Measurements from ENCODE around the gene LRRC8D.

LRRC8D gene

GRCh38 chr1:89972024-89972423 lies 151.2 kb downstream of the LRRC8D start:
- Histone ChIP-seq H3K27me3 (replicated peaks; ENCODE audit: control insufficient read depth, insufficient read depth, low read length) (no peaks in the 10 kb centered on the region), H3K4me3 (replicated peaks; ENCODE audit: low read depth, low read length) (no peak overlapping the region), H3K36me3 (ENCODE audit: control insufficient read depth, insufficient read depth, low read length) (no peaks in the 10 kb centered on the region)
- DNase-seq (ENCODE audit: extremely low read depth, insufficient read length) = no peak
- TF ChIP-seq, protein P1, sequence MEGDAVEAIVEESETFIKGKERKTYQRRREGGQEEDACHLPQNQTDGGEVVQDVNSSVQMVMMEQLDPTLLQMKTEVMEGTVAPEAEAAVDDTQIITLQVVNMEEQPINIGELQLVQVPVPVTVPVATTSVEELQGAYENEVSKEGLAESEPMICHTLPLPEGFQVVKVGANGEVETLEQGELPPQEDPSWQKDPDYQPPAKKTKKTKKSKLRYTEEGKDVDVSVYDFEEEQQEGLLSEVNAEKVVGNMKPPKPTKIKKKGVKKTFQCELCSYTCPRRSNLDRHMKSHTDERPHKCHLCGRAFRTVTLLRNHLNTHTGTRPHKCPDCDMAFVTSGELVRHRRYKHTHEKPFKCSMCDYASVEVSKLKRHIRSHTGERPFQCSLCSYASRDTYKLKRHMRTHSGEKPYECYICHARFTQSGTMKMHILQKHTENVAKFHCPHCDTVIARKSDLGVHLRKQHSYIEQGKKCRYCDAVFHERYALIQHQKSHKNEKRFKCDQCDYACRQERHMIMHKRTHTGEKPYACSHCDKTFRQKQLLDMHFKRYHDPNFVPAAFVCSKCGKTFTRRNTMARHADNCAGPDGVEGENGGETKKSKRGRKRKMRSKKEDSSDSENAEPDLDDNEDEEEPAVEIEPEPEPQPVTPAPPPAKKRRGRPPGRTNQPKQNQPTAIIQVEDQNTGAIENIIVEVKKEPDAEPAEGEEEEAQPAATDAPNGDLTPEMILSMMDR (IDR thresholded peaks at IDR 0.05; ENCODE audit: insufficient read depth, low read length, poor library complexity, severe bottlenecking) = no peak

- H3K36me3 ChIP-seq (ENCODE audit: control insufficient read depth, insufficient read depth, low read length) = no peaks in the 10 kb centered on the region
- TF ChIP-seq, protein P1 (IDR thresholded peaks at IDR 0.05; ENCODE audit: insufficient read depth, low read length, poor library complexity, severe bottlenecking) = no peak
- no peak overlapping the region for H3K4me3 ChIP-seq (replicated peaks; ENCODE audit: low read depth, low read length)
- H3K27me3 ChIP-seq (replicated peaks; ENCODE audit: control insufficient read depth, insufficient read depth, low read length) = no peaks in the 10 kb centered on the region
- DNase-seq (ENCODE audit: extremely low read depth, insufficient read length) = no peak
Measured at GRCh38 chr1:89973471-89974127, 152.8 kb downstream of the LRRC8D start.

GRCh38 chr1:89974256-89974655 lies 153.4 kb downstream of the LRRC8D start:
- H3K4me3 ChIP-seq (replicated peaks; ENCODE audit: low read depth, low read length) = no peak overlapping the region
- H3K36me3 ChIP-seq (ENCODE audit: control insufficient read depth, insufficient read depth, low read length) = no peaks in the 10 kb centered on the region
- TF ChIP-seq, protein P1 (IDR thresholded peaks at IDR 0.05; ENCODE audit: insufficient read depth, low read length, poor library complexity, severe bottlenecking) = no peak
- no peaks in the 10 kb centered on the region for H3K27me3 ChIP-seq (replicated peaks; ENCODE audit: control insufficient read depth, insufficient read depth, low read length)
- DNase-seq (ENCODE audit: extremely low read depth, insufficient read length) = no peak

DNA sequence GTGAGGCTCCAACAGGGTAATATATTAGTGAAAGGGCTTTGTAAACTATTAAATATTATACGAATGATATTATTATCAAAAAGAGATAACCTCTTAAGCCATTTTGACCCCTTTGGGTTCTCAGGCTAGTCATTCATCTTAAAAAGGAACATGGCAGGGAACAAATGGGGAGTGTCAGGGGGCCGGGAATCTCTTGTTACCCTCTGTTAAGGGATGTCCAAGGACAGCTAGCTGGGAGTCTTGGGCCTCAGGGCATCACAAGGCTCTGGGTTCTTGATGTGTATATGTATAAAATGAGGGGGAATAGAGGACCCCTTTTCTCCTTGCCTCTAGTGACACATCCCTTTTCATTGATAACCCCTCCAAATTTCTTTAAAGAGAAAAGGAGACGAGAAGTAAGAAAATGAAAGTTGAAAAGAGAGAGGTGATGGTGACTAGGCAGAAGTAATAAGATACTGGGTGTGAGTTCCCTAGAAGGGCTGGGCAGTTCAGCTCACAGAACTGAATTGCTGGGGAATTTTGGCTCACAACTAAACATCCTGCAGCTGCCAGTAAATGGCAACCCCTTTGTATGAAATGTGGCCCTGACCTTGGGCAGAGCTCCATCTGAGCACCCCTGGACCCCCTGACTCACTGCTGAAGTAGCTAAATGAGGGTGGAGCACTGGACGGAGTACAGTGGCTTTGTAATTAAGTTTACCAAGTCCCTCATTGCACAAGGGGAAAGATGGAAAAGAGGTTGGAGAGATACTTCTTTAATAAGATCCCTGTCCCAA lies 154.1 kb downstream of the LRRC8D start:
- TF ChIP-seq, protein P1 (IDR thresholded peaks at IDR 0.05; ENCODE audit: insufficient read depth, low read length, poor library complexity, severe bottlenecking) = no peak
- H3K27me3 ChIP-seq (replicated peaks; ENCODE audit: control insufficient read depth, insufficient read depth, low read length) = no peaks in the 10 kb centered on the region
- H3K36me3 ChIP-seq (ENCODE audit: control insufficient read depth, insufficient read depth, low read length) = no peaks in the 10 kb centered on the region
- no peak for DNase-seq (ENCODE audit: extremely low read depth, insufficient read length)
- H3K4me3 ChIP-seq (replicated peaks; ENCODE audit: low read depth, low read length) = no peak overlapping the region

- no peak overlapping the region for H3K4me3 ChIP-seq (replicated peaks; ENCODE audit: low read depth, low read length)
- no peaks in the 10 kb centered on the region for H3K27me3 ChIP-seq (replicated peaks; ENCODE audit: control insufficient read depth, insufficient read depth, low read length)
Measured at GRCh38 chr1:89975540-89976125, 154.8 kb downstream of the LRRC8D start.

More at GRCh38 chr1:89975540-89976125, 154.8 kb downstream of the LRRC8D start:
- H3K36me3 ChIP-seq (ENCODE audit: control insufficient read depth, insufficient read depth, low read length) = no peaks in the 10 kb centered on the region
- TF ChIP-seq, protein P1 (IDR thresholded peaks at IDR 0.05; ENCODE audit: insufficient read depth, low read length, poor library complexity, severe bottlenecking) = no peak
- DNase-seq (ENCODE audit: extremely low read depth, insufficient read length) = no peak
